ENCODE data around the gene CCR5AS.

DNA sequence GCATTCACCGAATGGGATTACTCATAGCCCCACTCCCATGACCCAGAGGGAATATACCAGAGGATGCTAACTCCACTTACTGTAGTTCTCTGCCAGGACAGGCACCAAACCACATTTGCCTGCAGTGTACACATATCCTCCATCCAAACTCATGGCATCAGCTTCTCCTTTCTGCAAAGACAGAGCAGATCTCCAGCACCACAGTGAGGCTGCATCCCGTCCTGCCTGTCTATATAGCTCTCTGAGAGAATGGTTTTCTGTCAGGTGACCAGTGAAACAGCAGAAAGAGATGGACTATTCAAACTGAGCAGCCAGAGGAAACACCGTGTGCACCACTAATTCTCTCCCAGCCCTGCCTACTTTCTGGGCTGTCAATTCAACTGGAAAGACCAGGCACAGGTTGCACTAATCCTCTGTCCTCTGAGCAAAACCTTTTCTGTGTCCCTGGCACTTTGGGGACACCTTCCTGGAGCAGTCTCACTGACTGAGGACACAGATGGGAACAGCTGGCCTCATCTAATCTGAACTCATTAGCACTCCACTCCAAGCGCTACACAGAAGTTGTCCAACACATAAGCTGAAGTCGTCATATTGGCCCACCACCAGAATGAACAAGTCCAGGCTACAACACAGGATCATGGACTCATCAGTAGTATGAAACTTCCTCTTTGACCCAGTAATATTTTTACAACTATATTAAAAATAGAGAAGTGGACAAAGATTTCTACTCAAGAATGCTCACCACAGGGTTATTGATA is 40.5 kb upstream of the CCR5AS start:
- TF ChIP-seq, protein P1, sequence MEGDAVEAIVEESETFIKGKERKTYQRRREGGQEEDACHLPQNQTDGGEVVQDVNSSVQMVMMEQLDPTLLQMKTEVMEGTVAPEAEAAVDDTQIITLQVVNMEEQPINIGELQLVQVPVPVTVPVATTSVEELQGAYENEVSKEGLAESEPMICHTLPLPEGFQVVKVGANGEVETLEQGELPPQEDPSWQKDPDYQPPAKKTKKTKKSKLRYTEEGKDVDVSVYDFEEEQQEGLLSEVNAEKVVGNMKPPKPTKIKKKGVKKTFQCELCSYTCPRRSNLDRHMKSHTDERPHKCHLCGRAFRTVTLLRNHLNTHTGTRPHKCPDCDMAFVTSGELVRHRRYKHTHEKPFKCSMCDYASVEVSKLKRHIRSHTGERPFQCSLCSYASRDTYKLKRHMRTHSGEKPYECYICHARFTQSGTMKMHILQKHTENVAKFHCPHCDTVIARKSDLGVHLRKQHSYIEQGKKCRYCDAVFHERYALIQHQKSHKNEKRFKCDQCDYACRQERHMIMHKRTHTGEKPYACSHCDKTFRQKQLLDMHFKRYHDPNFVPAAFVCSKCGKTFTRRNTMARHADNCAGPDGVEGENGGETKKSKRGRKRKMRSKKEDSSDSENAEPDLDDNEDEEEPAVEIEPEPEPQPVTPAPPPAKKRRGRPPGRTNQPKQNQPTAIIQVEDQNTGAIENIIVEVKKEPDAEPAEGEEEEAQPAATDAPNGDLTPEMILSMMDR (IDR thresholded peaks at IDR 0.05), result no peak
- TF ChIP-seq POLR2AphosphoS5 (IDR thresholded peaks at IDR 0.05; ENCODE audit: insufficient read depth in 1 of 2, low read depth in 1 of 2) (no peak), POLR2A (IDR thresholded peaks at IDR 0.05) (no peak)

Data from vagina (tissue), 2 donors.